OCI-LY7 (cell line): ENCODE results near the gene FOXP3. TPM values are rescaled to one million over a fixed set of nuclear protein-coding genes. Genes with fewer than 3 reads are reported as not detected.

Experiments
- BruUV-seq: library from RNA; stranded (reverse); fragments of 400-500 nt; replicated peaks from 2 replicates; lab custom pipeline; 2021; lab: Mats Ljungman, UMichigan
- CTCF ChIA-PET: fragments of 300-600 bp; sonication (Branson Sonifier 250); formaldehyde crosslinking; loops from one replicate; lab custom pipeline; 2022; ENCODE audit warnings: antibody characterized with exemption; ENCODE audit not compliant: unreplicated experiment; lab: Charles Lee
- POLR2A ChIA-PET: fragments of 300-600 bp; sonication (Branson Sonifier 250); formaldehyde crosslinking; loops from one replicate; lab custom pipeline; 2022; ENCODE audit warnings: antibody characterized with exemption; lab: Charles Lee
- DNase-seq: peaks from one replicate; pipeline ENCODE4 v3.0.0-alpha.2; 2015; ENCODE audit warnings: low spot score
- H2AFZ ChIP-seq: fragments of 200-600 bp; sonication (generic), shearing (Covaris generic); 2 replicates; pipeline ENCODE4 v1.6.1; 2014; ENCODE audit warnings: mild to moderate bottlenecking, antibody characterized with exemption, low read length, moderate library complexity
- H3K27ac ChIP-seq: fragments of 200-600 bp; sonication (generic); 2 replicates; pipeline ENCODE4 v1.5.1; 2014; ENCODE audit warnings: mixed run types, low read depth, mild to moderate bottlenecking, moderate library complexity, low read length, inconsistent platforms; ENCODE audit not compliant: poor library complexity, severe bottlenecking
- H3K36me3 ChIP-seq: fragments of 200-600 bp; sonication (generic); 2 replicates; pipeline ENCODE4 v1.6.1; 2014; ENCODE audit warnings: mild to moderate bottlenecking, antibody characterized with exemption, low read length, moderate library complexity, mixed read lengths; ENCODE audit not compliant: insufficient read depth
- H3K4me1 ChIP-seq: fragments of 200-600 bp; sonication (generic); 2 replicates; pipeline ENCODE4 v1.5.1; 2014; ENCODE audit warnings: mild to moderate bottlenecking, low read length; ENCODE audit not compliant: insufficient read depth, poor library complexity, severe bottlenecking
- H3K4me2 ChIP-seq: fragments of 200-600 bp; sonication (generic); 2 replicates; pipeline ENCODE4 v1.6.1; 2014; ENCODE audit warnings: mild to moderate bottlenecking, low read length
- H3K4me3 ChIP-seq: fragments of 200-600 bp; sonication (generic); 2 replicates; pipeline ENCODE4 v1.5.1; 2014; ENCODE audit warnings: mild to moderate bottlenecking, low read depth, low read length; ENCODE audit not compliant: poor library complexity, severe bottlenecking
- H3K79me2 ChIP-seq: fragments of 200-600 bp; sonication (generic); 2 replicates; pipeline ENCODE4 v1.6.1; 2016; ENCODE audit warnings: low read depth, mild to moderate bottlenecking, low read length, moderate library complexity, mixed read lengths; ENCODE audit not compliant: insufficient read depth
- H3K9me2 ChIP-seq: fragments of 200-600 bp; sonication (generic); 2 replicates; pipeline ENCODE4 v1.6.1; 2016; ENCODE audit warnings: mild to moderate bottlenecking, low read length, mixed read lengths; ENCODE audit not compliant: insufficient read depth
- H3K9me3 ChIP-seq: fragments of 200-600 bp; sonication (generic); 2 replicates; pipeline ENCODE4 v1.6.1; 2014; ENCODE audit warnings: mild to moderate bottlenecking, mixed run types, low read length, mixed read lengths
- H4K20me1 ChIP-seq: fragments of 200-600 bp; sonication (generic); 2 replicates; pipeline ENCODE4 v1.6.1; 2014; ENCODE audit warnings: mild to moderate bottlenecking, antibody characterized with exemption, low read length, moderate library complexity, mixed read lengths; ENCODE audit not compliant: insufficient read depth
- CTCF ChIP-seq: fragments of 200-600 bp; sonication (generic); conservative IDR thresholded peaks from 2 replicates; pipeline ENCODE4 v1.5.1; 2014; ENCODE audit warnings: mild to moderate bottlenecking, antibody characterized with exemption, low read length, moderate library complexity, mixed read lengths
- EZH2phosphoT487 ChIP-seq: fragments of 200-600 bp; sonication (generic); IDR thresholded peaks from 2 replicates; pipeline ENCODE4 v1.6.1; 2018; ENCODE audit warnings: low read depth, borderline replicate concordance, mild to moderate bottlenecking, mixed run types, antibody characterized with exemption, low read length, moderate library complexity, mixed read lengths
- intact Hi-C: fragments of 100-400 bp; cut with micrococcal nuclease; formaldehyde crosslinking; loops from one replicate; pipeline ENCODE4 v1.10.0; 2022; ENCODE audit not compliant: unreplicated experiment
- total RNA-seq, 2 experiments: library from RNA; depleted of rRNA in 1 of 2; stranded (reverse); fragments of >200 nt in 1 of 2; shearing (Covaris generic) in 1 of 2; gene quantifications; 2 replicates each; pipeline ENCODE4 v1.2.3, GENCODE V29; 2014 to 2022

FOXP3 gene
- total RNA-seq, 2 experiments from 2014 or later, result 0.06 to 0.57 TPM

GRCh38 chrX:49238735-49239134 lies 25.8 kb downstream of the FOXP3 start:
- Histone ChIP-seq H2AFZ (no peak overlapping the region), H3K4me3 (no peak overlapping the region), H3K9me2 (no peaks in the 10 kb centered on the region), H3K4me1 (no peaks in the 10 kb centered on the region), H4K20me1 (no peaks in the 10 kb centered on the region), H3K4me2 (no peak overlapping the region), H3K36me3 (no peaks in the 10 kb centered on the region), H3K79me2 (no peaks in the 10 kb centered on the region), H3K9me3 (no peaks in the 10 kb centered on the region), H3K27ac (no peak overlapping the region)
- CTCF ChIA-PET, result no interaction called here
- intact Hi-C loops, result no loop called here
- BruUV-seq, result no TSS peak
- DNase-seq, result no peak
- TF ChIP-seq EZH2phosphoT487 (no peak), CTCF (no peak)
- POLR2A ChIA-PET, result no interaction called here

DNA sequence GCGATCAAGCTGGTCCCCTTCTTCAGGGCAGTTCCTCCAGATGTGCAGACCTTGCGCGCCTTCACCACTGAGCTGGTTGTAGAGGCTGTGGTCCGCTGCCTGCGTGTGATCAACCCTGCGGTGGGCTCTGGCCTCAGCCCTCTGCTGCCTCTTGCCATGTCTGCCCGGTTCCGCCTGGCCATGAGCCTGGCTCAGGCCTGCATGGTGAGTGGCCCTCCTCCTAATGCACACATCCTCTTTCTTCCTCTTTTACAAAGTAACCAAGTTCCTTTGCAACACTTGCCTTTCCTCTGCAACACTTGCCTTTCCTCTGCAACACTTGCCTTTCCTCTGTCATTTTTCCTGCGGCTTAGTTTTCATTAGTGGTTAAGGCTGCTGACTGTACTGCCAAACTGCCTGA lies 27.4 kb downstream of the FOXP3 start:
- BruUV-seq, result no TSS peak
- CTCF ChIA-PET, result no interaction called here
- no peak for TF ChIP-seq EZH2phosphoT487
- no peak for TF ChIP-seq CTCF
- Histone ChIP-seq H4K20me1 (no peaks in the 10 kb centered on the region), H3K36me3 (no peaks in the 10 kb centered on the region), H3K9me3 (no peaks in the 10 kb centered on the region), H3K79me2 (no peaks in the 10 kb centered on the region), H3K27ac (no peak overlapping the region), H3K4me2 (no peak overlapping the region), H3K9me2 (no peaks in the 10 kb centered on the region), H3K4me1 (no peaks in the 10 kb centered on the region), H3K4me3 (no peak overlapping the region), H2AFZ (no peak overlapping the region)
- POLR2A ChIA-PET, result no interaction called here
- no peak for DNase-seq
- intact Hi-C loops, result no loop called here

DNA sequence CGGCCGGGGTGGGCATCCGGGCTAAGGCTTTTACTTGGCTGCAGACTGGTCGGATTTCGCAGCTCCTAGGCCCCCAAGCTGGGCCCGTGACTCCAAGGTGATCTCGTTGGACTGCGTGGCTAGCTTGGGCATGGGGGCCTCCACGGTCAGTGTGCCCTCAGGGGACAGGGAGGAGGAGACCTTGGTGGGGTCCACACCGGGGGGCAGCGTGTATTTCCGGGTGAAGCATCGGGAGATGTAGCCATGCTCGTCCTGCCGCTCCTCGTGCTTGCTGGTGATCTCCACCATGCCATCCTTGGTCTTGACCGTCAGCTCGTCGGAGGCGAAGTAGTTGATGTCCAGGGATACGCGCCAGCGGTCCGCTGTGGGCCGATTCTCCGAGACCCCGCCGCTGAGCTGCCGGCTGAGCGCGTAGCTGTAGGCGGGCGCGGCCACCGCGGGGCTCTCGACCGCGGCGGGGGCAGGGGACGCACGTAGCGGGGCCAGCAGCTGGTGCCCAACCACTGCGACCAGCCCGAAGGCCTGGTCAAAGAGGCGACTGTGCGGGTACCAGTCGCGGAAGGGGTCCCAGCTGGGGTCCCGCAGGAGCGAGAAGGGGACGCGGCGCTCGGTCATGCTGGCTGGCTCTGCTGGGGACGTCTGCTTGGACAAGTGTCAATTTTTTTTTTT lies 30.5 kb downstream of the FOXP3 start:
- H2AFZ ChIP-seq, result no peak overlapping the region
- ChIA-PET CTCF (no interaction called here), POLR2A (no interaction called here)
- no peaks in the 10 kb centered on the region for H3K4me1 ChIP-seq
- H3K9me2 ChIP-seq, result no peaks in the 10 kb centered on the region
- no peaks in the 10 kb centered on the region for H3K79me2 ChIP-seq
- no peak overlapping the region for H3K27ac ChIP-seq
- H3K36me3 ChIP-seq, result no peaks in the 10 kb centered on the region
- H4K20me1 ChIP-seq, result no peaks in the 10 kb centered on the region
- TF ChIP-seq CTCF (no peak), EZH2phosphoT487 (no peak)
- no TSS peak for BruUV-seq
- no peak for DNase-seq
- no peak overlapping the region for H3K4me2 ChIP-seq
- intact Hi-C loops, result no loop called here
- no peaks in the 10 kb centered on the region for H3K9me3 ChIP-seq
- no peak overlapping the region for H3K4me3 ChIP-seq
